NB4 (cell line): ENCODE results near the gene SLC4A2.

Source experiments
- DNase-seq: peaks from one replicate; pipeline ENCODE4 v3.0.0; 2010; ENCODE audit warnings: low read depth
- H3K4me3 ChIP-seq: one replicate; pipeline ENCODE4 v1.5.1; 2011; ENCODE audit warnings: mild to moderate bottlenecking, low read depth, low read length, moderate library complexity
- CTCF ChIP-seq: IDR thresholded peaks from one replicate; pipeline ENCODE4 v1.5.1; 2012; ENCODE audit warnings: low read depth, low read length
- MAX ChIP-seq: IDR thresholded peaks from 2 replicates; pipeline ENCODE4 v1.6.1; 2011; ENCODE audit warnings: low read depth, low read length
- MYC ChIP-seq: IDR thresholded peaks from 2 replicates; pipeline ENCODE4 v1.6.1; 2011; ENCODE audit warnings: low read depth, low read length
- POLR2A ChIP-seq: IDR thresholded peaks from 2 replicates; pipeline ENCODE4 v1.6.1; 2011; ENCODE audit warnings: mild to moderate bottlenecking; ENCODE audit not compliant: insufficient read length; ENCODE audit errors: extremely low read depth

SLC4A2 gene

GRCh38 chr7:151086802-151087244 lies 27.4 kb downstream of the SLC4A2 start:
- peak; percentile 66 for TF ChIP-seq MYC
- no peak for TF ChIP-seq POLR2A
- TF ChIP-seq MAX: peak; percentile 61
- H3K4me3 ChIP-seq: peak overlapping the region; percentile 63
- peak; percentile 69 for DNase-seq

GRCh38 chr7:151087245-151088018 lies 28.0 kb downstream of the SLC4A2 start:
- peak; percentile 83 for DNase-seq
- TF ChIP-seq MYC (no peak; the same call in 1 of the 2 replicates), CTCF (peak; percentile 10), MAX (peak; percentile 52), POLR2A (no peak)

GRCh38 chr7:151088019-151088855 lies 28.8 kb downstream of the SLC4A2 start:
- H3K4me3 ChIP-seq: peak overlapping the region; percentile 63
- no peak for DNase-seq
- TF ChIP-seq POLR2A (no peak), MYC (no peak), MAX (no peak; the same call in 1 of the 2 replicates), CTCF (no peak)

More at GRCh38 chr7:151087245-151088018, 28.0 kb downstream of the SLC4A2 start:
- H3K4me3 ChIP-seq: peak overlapping the region; percentile 63

- DNase-seq: no peak
- TF ChIP-seq MAX: no peak
- no peak for TF ChIP-seq POLR2A
- no peak for TF ChIP-seq MYC
- TF ChIP-seq CTCF: no peak
- no peak overlapping the region for H3K4me3 ChIP-seq
These were observed 29.7 kb downstream of the SLC4A2 start for GRCh38 chr7:151088856-151089699.

GRCh38 chr7:151089893-151090730 lies 30.7 kb downstream of the SLC4A2 start:
- TF ChIP-seq MYC (no peak), MAX (no peak)
- DNase-seq: no peak
- H3K4me3 ChIP-seq: no peak overlapping the region
